Left renal cortex interstitium (tissue), 4 donors: Measurements from ENCODE around the gene NEURL1. TPM values are rescaled to one million over a fixed set of nuclear protein-coding genes. Genes with fewer than 3 reads are reported as not detected.
"Not testable (repeated sequence)": the region's sequence is repeated elsewhere in the genome, so short reads cannot be mapped to it uniquely, and the experiment has no call there.

Source experiments
- DNase-seq, 4 donors: peaks; one replicate each; pipeline ENCODE4 v3.0.0-alpha.2; 2013; ENCODE audit warnings: low read depth in 4 of 4, low spot score in 2 of 4, missing footprints in 1 of 4
- polyA plus RNA-seq, 4 donors: library from polyadenylated mRNA; unstranded; fragments of 120-200 nt; gene quantifications; one replicate each; pipeline ENCODE4 v1.2.1, GENCODE V29; 2013; ENCODE audit not compliant: insufficient read length in 4 of 4

The NEURL1 gene
- polyA plus RNA-seq, 4 donors = 1.8 to 2.2 (median 1.9) TPM

- DNase-seq = no peak
These were observed 692 bp downstream of the NEURL1 start for GRCh38 chr10:103493916-103494877.

GRCh38 chr10:103495321-103495720 is 1.8 kb downstream of the NEURL1 start:
- DNase-seq = no peak

DNA sequence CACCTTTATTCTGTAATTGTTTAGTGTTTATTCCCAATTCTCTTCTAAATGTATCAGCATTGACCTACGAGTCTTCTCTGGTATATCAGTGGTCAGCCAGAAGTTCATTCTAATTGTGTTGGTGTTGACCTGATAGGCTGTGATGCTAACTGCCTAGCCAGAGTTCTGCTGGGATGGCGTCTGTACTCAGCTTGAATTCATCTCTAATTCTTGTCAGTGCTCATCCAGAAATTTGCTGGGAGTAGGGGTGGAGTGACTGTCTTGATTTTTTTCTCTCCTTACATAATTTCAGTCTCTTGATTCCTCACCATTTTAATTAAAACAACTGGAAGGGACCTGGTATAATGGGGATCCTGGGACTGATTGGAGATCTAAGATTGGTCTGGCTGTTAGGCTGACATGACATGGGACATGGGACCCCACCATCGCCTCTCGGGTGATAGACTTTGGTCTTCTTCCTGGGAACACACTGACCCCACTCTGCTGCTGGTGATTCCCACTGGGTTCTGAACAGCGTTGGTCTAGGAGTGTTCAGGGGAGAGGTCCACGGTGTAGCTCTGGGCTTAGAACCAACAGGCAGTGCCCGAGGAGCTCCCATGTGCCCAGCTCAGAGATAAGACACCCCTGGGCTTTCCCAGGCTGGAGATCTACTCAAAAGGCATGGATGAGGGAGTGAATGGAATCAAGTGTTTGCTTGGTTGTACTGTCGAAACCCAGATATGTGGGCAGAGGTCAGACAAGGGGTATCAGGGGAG is 3.8 kb downstream of the NEURL1 start:
- DNase-seq = no peak

- no peak for DNase-seq
These were observed 5.6 kb downstream of the NEURL1 start for GRCh38 chr10:103498936-103499638.

DNA sequence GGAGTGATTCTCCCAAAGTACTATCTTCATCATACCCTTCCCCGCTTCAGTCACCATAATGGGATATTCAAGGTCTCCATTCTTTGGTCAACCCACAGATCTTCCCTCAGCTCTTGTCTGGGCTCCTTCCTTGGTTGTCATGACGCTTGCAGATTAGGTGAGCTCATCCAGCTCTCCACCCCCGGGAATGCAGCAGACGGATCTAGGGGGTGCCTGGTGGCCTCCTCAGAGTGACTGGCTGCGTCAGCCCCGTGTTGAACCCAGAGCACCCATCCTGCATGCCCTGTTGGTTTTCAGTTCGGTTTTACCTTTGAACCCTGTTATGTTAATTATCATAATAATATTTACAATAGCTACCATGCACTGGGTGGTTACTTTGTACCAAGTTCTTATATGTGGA is 6.4 kb downstream of the NEURL1 start:
- DNase-seq = no peak

- DNase-seq = no peak
These were observed 7.0 kb downstream of the NEURL1 start for GRCh38 chr10:103500481-103500880.

DNA sequence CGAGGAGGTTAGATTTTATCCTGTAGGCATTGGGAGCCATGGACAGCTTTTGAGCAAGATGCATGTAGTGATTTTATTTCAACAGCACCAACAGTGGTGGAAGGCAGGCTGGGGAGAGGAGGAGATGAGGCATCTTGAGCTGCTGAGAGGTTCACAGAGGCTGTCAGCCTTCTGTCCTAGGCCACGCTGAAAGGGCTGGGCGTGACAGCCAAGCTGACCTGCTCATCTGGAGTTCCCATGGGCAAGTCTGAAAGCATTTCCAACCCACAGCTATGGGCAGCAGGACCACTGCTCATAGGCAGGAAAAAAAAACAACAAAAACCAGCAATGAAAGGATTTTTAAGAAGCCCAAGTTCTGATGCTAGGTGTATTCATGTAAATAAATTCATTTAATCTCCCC is 7.7 kb downstream of the NEURL1 start:
- no peak for DNase-seq

GRCh38 chr10:103502849-103503660 is 9.6 kb downstream of the NEURL1 start:
- DNase-seq = no peak

DNA sequence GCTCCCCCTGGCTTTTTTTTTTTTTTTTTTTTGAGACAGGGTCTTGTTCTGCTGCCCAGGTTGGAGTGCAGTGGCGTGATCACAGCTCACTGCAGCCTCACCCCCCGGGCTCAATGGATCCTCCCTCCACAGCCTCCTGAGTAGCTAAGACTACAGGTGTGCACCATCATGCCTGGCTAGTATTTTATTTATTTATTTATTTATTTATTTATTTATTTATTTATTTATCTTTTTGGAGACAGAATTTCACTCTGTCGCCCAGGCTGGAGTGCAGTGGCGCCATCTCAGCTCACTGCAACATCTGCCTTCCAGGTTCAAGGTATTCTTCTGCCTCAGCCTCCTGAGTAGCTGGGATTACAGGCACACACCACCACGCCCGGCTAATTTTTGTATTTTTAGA is 10.3 kb downstream of the NEURL1 start:
- DNase-seq = not testable (repeated sequence)

- DNase-seq = peak in 2 of 4 donors; percentile 61 to 63
These were observed 10.8 kb downstream of the NEURL1 start for GRCh38 chr10:103504181-103504783.

DNA sequence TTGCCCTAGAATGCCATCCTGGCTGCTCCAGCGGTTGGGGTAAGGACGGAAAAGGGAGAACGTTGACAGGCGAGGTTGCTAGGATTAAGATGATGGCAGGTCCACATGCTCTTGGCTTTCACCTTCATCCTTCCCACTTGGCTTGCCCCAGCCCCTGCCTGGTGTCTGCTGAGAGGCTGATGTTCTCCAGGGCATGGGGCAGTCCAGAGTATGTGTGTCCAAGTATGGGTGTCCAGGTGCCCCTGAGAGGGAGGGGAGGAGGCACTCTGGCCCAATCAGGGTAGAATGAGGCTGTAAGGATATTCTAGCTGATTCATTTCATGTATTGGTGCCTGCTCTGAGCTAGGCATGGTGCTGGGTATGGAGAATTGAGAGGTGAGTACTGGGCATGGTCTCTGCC is 12.6 kb downstream of the NEURL1 start:
- no peak for DNase-seq

- DNase-seq = no peak
These were observed 14.0 kb downstream of the NEURL1 start for GRCh38 chr10:103507235-103508191.

GRCh38 chr10:103510046-103510685 is 16.7 kb downstream of the NEURL1 start:
- no peak for DNase-seq

DNA sequence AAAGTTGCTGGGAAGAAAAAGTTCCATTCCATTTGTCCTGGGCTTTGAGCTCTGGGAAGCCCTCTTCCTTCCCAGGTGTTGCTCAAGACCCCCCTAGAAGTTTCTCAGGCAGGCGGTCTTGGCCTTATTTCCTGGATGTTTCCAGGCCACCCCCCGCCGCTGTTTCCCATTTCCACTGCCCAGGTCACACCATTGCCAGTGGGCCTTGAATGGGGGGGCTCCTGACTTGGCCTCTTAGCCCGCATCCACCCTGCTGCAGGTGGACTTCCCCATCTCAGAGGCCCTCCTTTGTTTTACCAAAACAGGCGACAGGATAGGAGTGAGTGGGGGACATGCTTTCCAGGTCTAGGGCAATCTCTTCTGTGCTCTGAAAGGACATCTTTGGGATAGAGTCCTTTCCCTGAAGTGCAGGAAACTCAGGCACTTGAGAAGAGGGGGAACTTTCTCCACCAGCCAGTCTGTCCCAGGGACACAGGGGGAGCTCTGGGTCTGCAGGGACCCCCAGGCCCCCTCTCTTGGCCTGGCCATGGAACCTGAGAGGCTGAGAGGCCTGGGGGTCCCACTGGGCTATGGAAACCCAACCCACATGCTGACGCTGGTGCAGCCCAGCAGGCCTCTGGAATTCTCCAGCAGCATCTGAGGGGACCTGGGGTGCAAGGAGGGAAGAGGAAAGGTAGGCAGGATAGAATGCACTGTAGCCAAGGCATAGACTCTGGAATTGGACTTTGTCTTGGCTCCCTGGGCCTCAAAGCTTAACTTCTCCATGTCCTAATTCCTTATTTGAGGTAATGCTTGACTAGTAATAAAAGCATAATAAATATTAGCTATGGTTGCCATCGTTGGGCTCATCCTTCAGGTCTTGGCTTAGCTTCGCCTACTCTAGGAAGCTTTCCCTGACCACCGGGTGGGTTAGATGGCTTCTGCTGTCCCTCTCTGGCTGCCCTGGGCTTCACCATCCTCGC is 17.6 kb downstream of the NEURL1 start:
- no peak for DNase-seq

DNA sequence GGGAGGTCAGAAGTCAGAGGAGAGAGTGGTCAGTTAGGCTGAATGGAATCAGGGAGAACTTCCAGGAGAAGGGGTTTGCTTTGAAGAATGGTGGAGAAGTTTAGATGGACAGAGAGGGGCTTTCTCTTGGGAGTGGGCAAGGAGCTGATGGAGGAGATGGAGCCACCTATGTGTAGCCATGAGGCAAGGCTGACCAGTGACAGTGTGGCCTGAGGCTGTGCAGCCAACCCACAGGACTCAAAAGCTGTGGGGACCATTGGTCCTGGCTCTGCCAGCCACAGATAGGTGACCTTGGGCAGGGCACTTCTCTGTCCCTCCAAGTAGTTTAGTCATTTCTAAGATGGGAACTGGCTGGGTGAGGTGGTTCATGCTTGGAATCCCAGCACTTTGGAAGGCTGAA is 18.7 kb downstream of the NEURL1 start:
- no peak for DNase-seq

GRCh38 chr10:103512591-103513379 is 19.3 kb downstream of the NEURL1 start:
- no peak for DNase-seq
